ENCODE results near the gene FEZF1.

- TF ChIP-seq, protein P1, sequence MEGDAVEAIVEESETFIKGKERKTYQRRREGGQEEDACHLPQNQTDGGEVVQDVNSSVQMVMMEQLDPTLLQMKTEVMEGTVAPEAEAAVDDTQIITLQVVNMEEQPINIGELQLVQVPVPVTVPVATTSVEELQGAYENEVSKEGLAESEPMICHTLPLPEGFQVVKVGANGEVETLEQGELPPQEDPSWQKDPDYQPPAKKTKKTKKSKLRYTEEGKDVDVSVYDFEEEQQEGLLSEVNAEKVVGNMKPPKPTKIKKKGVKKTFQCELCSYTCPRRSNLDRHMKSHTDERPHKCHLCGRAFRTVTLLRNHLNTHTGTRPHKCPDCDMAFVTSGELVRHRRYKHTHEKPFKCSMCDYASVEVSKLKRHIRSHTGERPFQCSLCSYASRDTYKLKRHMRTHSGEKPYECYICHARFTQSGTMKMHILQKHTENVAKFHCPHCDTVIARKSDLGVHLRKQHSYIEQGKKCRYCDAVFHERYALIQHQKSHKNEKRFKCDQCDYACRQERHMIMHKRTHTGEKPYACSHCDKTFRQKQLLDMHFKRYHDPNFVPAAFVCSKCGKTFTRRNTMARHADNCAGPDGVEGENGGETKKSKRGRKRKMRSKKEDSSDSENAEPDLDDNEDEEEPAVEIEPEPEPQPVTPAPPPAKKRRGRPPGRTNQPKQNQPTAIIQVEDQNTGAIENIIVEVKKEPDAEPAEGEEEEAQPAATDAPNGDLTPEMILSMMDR (conservative IDR thresholded peaks at IDR 0.05; ENCODE audit: low read length) = no peak
- no peak for TF ChIP-seq EZH2phosphoT487 (IDR thresholded peaks at IDR 0.05; ENCODE audit: borderline replicate concordance, low read depth, low read length)
These were observed 49.1 kb downstream of the FEZF1 start for GRCh38 chr7:122255454-122255853.
